GM18868 (cell line): Measurements from ENCODE around the gene ITGB5.

Experiments used
- ATAC-seq: cut with Tn5 transposase; IDR thresholded peaks from one replicate; pipeline ENCODE4 v1.9.1; 2021; ENCODE audit warnings: mild to moderate bottlenecking, moderate library complexity; ENCODE audit not compliant: unreplicated experiment

The ITGB5 gene

GRCh38 chr3:124887177-124887931, at the start of gene ITGB5:
TSS of gene ITGB5 (minus strand) at chr3:124887365. CDS start at chr3:124887000, 365 bp downstream.
- ATAC-seq: peak; percentile 53

GRCh38 chr3:124935794-124936542, 48.8 kb upstream of the ITGB5 start:
- no peak for ATAC-seq

- ATAC-seq: peak; percentile 67
Measured at GRCh38 chr3:124935264-124935663, 48.1 kb upstream of the ITGB5 start.

GRCh38 chr3:124934577-124934976, 47.4 kb upstream of the ITGB5 start, which contains the start of gene MUC13:
TSS of gene MUC13 (minus strand) at chr3:124934751. CDS start at chr3:124934712, 39 bp downstream.
- ATAC-seq: no peak

- ATAC-seq: no peak
Measured at GRCh38 chr3:124928333-124929202, 41.4 kb upstream of the ITGB5 start.

- peak; percentile 64 for ATAC-seq
Measured at GRCh38 chr3:124927574-124928045, 40.4 kb upstream of the ITGB5 start.

- no peak for ATAC-seq
Measured at GRCh38 chr3:124926426-124927101, 39.4 kb upstream of the ITGB5 start.

- no peak for ATAC-seq
Measured at GRCh38 chr3:124924741-124925140, 37.6 kb upstream of the ITGB5 start.

- ATAC-seq: no peak
Measured at GRCh38 chr3:124923833-124924232, 36.7 kb upstream of the ITGB5 start.

- no peak for ATAC-seq
Measured at GRCh38 chr3:124920718-124921117, 33.6 kb upstream of the ITGB5 start.

- no peak for ATAC-seq
Measured at GRCh38 chr3:124919756-124920155, 32.6 kb upstream of the ITGB5 start.

GRCh38 chr3:124918524-124918923, 31.4 kb upstream of the ITGB5 start:
- ATAC-seq: no peak

GRCh38 chr3:124916837-124917409, 29.8 kb upstream of the ITGB5 start:
- ATAC-seq: no peak

GRCh38 chr3:124915254-124915653, 28.1 kb upstream of the ITGB5 start:
- no peak for ATAC-seq

- no peak for ATAC-seq
Measured at GRCh38 chr3:124907957-124908356, 20.8 kb upstream of the ITGB5 start.

- no peak for ATAC-seq
Measured at GRCh38 chr3:124904835-124905492, 17.8 kb upstream of the ITGB5 start.

- ATAC-seq: no peak
Measured at GRCh38 chr3:124903896-124904834, 17.0 kb upstream of the ITGB5 start.

GRCh38 chr3:124896824-124897526, 9.8 kb upstream of the ITGB5 start:
- no peak for ATAC-seq
